Mucosa of gallbladder (tissue), 1 donor: ENCODE results near the gene KCNK18. TPM values are rescaled to one million over a fixed set of nuclear protein-coding genes. Genes with fewer than 3 reads are reported as not detected.
A peak's percentile ranks its signal among the peaks of the same experiment; 100 is the strongest.
"Not testable (repeated sequence)": the region's sequence is repeated elsewhere in the genome, so short reads cannot be mapped to it uniquely, and the experiment has no call there.

Experiments
- DNase-seq: peaks from one replicate; pipeline ENCODE4 v3.0.0-alpha.2; 2020; ENCODE audit warnings: low spot score
- total RNA-seq: library from RNA; stranded (reverse); gene quantifications from one replicate; pipeline ENCODE4 v1.2.1, GENCODE V29; 2021
- donor health status: DM: no; HTN: no; CAD: no.

Gene KCNK18
- total RNA-seq, 1 donor from 2014 or later = not detected

DNA sequence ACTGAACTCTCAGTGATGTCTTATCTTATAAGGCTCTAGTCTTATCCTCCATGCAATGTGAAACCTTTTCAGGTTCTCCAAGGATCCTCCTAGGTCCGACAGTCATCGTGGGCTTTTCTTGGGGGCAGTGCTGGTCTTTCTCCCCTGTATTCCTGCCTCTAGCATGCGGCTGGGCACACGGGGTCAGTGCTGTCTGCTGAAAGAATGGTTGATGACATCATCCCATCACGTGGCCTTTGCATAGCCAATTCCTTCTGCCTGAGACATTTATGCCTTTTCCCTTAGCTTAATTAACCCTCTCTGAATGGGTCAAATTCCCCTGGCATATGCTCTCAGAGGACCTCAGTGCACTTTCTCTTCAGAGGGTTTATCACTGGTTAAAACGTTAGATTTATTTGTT, 27.0 kb upstream of the KCNK18 start:
- no peak for DNase-seq

DNA sequence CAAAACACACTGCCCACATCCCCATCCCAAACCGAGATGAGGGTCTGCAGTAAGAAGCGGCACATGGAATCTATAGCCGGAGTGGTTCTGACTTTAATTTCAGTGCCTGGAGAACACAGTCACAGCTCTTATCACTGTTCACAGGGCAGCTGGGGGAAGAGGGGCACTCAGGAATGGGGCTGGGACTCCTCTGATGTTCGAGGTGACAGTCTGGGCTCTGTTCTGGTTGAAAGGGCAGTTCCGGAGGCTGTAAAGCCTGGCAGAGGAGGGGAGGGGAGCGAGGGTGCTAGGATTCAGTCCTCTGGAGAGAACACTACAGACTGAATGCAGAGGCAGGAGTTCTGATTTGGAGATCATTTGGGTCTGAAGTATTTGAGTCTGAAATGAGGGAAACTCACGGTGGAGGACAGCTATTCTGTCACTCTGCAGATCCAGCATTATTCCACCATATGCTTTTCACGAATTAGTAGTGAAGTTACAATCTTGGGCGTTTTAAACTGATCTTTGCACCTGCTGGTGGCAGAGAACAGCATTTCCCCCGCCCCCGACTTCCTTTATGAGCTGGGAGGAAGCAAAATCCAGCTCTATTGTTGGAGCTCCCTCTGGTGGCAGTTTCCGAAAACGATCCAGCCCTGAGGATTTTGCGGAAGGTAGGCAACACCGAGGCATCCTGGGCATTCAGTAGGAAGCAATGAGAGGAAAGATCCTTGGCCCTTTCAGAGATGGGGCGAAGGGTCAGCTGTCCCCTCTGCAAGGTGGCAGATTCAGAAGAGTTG, 22.7 kb upstream of the KCNK18 start:
- peak; percentile 88 for DNase-seq

DNA sequence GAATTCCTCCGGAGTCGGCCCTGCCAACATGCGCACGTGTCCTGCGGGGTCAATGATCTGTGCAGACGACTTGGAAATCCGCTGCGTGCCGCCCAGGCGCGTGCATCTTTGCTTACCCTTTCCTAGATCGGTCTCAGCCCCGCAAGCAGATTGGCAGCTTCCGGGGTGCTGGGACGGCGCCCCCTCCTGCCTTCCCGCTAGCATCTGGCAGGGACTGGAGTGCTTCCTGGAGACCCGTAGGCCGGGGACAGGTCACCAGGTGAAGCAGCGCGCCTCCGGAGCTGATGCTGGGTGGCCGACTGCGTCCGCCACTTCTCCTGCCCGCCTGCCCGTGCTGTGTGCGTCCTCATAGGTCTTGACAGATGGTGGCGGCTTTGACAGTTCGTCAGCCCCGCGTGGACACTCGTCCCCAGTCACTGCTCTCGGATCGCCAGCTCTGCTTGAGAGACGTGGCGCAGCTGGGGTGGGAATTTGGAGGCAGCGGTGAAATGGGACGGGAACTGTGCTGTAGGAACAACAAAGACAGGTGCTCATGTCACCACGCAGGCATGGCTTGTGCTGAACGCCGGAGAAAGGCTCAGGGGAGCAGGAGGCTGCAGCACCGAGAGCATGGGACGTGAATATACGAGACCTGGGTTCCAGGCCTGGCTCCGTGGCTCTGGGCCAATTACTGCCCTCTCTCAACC, 21.9 kb upstream of the KCNK18 start:
- DNase-seq = no peak

DNA sequence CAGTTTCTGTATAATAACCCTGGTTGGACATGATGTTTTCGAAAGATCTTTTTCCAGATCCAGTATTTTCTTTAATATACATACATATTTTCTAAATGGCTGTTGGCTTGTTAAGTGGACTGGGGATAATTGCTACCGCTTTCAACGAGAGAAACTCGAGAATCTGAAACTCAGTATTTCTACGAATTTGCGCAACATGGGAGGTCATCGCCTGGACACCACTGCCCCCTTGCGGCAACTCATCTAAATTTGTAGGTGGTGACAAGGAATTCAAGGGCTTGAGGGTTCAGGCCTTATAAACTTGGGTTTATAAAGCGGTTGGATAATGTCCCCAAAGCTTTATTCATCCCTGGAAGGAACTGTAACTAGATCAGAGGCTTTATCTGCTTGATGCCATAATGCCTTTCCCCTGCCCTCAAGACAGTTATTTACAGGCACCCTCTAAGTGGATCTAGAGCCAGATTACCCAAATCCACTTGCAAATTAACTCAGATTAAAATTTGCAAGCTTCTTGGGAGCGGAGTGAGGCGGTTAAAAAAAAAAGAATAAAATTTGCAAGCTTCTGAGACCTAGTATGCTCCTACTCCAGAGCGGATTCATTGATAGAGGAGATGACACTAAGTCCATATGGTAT, 21.3 kb upstream of the KCNK18 start:
- peak; percentile 75 for DNase-seq

DNA sequence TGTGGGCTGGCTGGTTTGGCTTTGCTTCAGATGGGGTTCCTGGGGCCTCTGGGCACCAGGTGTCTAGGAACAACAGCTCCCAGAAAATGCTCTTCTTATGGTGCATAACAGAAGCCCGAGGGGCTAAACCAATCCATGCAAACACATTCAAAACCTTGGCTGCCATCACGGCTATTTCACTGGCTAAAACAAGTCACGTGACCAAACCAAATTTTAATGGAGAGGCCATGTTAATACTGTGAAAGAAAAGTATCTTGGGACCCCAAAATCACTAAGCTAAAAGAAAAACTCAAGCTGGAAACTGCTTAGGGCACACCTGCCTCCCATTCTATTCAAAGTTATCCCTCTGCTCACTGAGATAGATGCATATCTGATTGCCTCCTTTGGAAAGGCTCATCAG, 19.1 kb upstream of the KCNK18 start:
- no peak for DNase-seq

DNA sequence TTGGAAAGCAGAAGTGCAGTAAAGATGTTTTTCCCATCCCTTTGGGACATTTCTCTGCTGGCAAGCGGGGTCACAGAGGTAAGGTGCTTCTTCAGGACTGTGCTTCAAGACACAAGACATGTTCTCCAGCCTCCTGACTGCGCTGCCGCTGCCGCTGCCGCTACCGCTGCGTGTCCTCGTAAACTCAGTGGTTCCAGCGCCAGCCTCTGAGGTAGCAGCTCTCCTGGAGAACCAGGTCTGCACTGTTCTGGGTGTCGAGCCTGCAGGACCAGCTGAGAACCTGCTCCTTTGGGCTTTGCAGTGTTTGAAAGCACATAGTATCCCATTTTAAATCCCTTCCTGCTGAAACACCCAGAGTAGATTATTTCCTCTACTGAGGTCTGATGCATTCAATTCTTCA, 13.0 kb upstream of the KCNK18 start:
- DNase-seq = no peak

DNA sequence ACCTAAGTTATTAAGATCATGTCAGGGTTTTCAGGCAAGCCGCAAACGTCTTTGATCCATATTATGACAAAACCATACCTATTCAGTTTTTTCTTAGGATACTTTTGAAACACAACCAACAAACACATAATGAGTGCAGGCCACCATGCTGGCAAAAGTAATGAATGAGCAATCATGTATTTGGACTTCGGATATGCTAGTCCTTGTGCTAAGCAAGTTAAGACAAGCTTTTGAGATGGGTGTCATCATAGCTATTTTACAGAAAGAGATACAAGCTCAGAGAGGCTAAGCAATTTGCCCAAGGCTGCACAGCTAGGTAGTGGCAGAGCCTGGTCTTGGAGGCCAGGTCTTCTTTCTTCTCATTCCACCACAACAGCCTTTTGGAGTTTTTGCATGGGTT, 12.5 kb upstream of the KCNK18 start:
- no peak for DNase-seq

DNA sequence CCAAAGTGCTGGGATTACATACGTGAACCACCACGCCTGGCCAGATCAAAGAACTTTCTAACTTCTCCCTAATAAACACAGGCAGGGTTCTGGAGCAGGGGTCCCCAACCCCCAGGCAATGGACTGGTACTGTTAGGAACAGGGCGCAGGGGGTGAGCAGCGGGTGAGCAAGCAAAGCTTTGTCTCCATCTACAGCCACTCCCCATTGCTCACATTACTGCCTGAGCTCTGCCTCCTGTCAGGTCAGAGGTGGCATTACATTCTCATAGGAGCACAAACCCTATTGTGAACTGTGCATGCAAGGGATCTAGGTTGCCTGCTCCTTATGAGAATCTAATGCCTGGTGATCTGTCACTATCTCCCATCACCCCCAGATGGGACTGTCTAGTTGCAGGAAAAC, 11.5 kb upstream of the KCNK18 start:
- DNase-seq = not testable (repeated sequence)

DNA sequence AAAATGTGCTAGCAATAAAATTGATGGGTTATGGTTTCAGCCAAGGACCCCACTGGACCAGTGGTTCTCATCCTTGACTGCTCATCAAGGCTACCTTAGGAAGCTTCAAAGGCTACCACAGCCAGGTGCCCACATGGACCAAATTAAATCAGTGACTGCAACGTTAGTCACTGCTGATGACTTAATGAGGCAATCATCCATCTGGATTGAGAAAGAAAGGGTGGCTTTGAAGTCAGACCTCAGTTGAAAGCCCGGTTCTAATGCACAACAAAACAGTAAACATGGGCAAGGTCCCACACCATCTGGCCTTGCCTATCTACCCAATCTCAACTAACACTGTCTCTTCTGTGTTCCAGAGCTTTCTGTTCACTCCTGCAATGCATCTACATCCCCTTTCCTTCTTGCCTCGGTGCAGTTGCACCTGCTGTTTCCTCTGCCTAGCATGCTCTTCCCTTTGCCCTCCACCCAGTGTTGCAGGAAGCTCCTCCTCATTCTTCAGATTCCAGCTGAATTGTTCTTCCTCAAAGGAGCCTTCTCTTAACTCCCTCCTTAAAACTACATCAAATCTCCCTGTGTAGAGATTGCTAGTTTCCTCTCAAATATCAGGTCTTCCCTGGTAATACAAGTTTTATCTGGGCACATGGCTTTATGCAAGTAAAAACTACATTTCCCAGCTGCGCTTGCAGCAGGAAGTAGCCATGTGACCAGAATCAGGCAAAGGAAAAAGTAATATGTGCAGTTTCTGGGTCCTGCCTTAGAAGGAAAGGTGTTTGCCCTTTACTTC, 10.3 kb upstream of the KCNK18 start:
- no peak for DNase-seq

DNA sequence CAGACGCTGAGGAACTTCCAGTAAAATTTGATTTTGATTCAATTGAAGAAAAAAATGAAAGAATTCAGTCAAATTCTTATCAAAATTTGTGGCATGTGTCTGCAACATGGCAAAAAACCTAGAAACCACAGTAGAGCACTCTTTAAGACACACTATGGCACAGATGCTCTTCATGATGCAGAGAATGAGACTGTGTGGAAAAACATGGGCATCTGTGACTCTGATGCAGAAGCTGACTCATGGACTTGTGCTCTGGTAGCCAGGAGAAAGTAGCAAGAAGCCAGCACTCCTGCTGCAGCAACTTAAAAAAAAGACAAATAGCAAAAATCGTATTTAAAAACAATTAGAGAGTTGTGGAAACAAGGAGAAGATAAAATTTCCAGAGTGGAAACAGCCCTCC, 8.9 kb upstream of the KCNK18 start:
- no peak for DNase-seq

DNA sequence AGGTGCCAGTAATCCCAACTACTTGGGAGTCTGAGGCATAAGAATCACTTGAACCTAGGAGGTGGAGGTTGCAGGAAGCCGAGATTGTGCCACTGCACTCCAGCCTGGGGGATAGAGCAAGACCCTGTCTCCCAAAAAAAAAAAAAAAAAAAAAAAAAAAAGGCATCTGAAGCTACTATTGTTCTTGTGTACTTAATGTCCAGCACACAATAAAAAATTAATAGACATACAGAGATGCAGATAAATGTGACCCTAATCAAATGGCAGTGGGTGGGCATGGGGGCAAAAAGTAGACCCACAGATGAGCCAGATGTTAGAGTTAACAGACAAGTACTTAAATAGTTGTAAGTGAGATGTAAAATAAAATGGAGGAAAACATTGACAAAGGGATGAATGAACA, 7.7 kb upstream of the KCNK18 start:
- no peak for DNase-seq

DNA sequence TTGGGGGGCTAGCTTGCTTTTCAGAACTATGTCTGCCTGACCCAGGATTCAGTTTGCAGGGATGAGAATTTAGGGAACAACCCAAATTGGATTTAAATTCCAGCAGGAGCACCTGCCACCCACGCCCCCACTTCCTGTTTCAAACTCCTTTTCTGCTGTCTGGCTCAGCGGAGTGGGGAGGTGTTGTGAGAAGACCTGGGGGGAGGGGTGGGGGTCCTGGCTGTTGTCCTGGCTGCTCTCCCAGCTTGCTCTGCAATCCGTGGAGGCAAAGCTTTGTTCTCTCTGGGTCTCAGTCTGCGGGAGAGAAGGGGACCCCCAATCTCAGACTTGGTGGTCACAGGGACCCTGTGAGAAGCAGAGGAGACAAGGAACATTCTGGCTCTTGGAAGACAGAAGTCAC, 799 bp downstream of the KCNK18 start:
- no peak for DNase-seq

DNA sequence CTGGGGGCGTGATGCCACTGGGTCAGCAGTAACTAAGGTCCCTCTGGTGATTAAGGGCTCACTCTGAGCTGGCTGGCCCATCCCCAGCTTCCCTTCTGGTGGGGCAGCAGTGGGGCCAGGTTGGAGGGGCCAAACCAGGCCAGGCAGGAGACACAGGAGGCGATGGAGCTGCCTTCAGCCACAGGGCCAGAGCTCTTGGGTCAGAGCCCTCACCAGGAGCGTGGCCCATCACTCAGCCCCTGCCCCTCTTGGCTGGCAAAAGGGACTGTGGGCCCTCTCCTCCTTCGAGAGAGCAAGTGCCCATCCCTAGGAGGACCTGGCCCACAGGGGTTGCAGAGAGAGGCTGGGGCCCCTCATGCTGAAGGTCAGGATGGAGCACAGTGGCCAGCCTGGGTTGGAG, 4.5 kb downstream of the KCNK18 start:
- no peak for DNase-seq

DNA sequence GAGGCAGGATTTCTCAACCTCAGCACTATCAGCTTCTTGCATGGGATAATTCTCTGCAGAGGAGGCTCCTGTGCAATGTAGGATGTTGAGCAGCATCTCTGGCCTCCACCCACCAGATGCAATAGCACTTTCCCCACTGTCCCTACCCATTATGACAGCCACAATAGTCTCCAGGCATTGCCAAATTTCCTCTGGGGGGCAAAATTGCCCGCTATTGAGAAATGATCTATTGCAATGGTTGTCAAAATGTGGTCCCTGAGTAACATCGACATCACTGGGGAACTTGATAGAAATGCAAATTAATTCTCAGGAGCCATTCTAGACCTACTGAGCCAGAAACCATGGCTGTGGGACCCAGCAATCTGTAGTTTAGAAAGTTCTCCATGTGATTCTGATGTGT, 7.0 kb downstream of the KCNK18 start:
- no peak for DNase-seq

DNA sequence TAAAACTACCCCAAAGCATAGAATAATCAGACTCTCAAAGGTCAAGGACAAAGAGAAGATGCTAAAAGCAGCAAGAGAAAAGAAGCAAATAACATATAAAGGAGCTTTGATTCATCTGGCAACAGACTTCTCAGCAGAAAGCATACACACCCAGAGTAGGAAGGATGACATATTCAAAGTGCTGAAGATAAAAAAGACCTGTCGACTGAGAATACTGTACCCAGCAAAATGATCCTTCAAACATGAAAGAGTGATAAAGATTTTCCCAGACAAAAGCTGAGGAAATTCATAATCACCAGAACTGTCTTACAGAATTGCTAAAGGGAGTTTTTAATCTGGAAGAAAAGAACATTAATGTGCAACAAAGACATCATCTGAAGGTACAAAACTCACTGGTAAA, 14.9 kb downstream of the KCNK18 start:
- no peak for DNase-seq

DNA sequence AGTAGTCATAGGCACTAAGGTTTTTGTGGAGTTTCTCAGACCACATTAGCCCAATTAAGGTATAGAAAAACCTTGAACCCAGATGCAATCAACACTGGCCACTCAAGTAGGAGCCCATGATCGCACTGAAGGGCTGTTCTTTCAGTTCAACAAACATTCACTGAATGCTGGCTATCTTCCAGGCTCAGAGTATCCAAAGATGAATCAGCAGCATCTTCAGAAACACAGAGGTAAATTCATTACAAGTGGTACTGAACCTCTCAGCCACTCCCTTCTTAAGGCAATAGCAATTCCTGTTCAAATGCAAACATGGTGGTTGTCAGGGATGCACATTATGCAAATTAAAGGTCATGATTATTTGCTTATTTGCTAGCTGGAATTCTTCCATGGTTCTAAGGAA, 17.1 kb downstream of the KCNK18 start:
- DNase-seq = no peak

DNA sequence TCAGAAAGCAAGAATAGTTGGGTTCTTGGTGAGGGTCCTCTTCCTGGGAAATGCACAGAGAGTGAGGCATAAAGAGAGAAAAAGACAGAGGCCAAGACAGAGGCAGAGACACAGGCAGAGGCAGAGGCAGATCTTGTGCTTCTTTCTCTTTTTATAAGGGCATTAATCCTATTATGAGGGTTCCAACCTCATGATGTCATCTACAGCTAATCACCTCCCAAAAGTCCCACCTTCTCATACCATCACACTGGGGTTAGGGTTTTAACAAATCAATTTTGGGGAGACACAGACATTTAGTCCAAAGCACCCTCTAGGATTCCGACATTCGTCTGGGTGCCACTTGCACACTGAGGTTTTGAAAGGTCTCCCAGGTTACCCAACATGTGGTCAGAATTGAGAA, 17.8 kb downstream of the KCNK18 start:
- DNase-seq = no peak

DNA sequence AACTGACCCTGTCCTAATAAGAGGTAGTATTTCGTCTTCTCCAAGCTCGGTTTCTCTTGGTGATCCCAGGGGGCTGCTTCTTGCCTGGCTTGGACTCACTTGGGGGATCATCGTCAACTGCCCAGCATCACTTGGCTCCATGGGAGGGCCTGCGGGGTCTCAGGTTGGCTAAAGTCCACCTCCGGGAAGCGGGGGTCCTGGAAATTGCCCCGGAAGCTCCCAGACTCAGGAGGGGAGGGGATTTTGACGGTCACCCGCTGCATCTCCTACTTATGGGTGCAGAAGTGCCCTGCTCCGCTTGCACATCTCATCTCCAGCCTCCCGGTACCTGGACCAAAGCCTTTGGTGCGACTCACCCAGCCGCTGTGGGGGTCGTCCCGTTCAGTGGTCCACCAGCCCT, 18.7 kb downstream of the KCNK18 start:
- no peak for DNase-seq

DNA sequence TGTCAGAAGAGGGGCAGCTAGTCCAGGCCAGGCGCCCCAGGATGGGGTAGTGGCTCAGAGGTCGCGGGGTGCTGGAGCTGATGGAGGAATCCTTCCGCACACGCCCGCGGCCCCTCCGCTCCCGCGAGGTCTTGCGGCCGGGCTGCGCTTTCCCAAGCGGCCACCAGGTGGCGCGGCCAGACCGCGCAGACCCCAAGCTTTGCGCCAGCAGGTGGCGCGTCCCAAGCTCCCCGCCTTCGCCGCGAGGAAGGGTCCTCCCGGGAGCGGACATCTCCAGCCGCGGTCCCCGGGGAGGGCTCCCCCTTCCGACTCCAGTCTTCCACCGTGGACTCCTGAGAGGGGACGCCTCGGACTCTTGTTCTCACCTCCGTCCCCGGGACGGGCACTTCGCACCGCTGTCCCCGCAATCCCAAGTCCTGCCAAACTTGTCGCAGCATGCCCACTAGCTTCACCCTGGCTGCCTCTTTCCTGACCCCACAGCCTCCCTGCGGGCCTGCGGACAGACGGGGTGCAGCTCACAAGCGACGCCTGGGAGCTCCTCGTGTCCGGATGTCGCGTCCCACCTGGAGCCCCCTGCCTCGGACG, 19.4 kb downstream of the KCNK18 start:
- DNase-seq = peak; percentile 58

DNA sequence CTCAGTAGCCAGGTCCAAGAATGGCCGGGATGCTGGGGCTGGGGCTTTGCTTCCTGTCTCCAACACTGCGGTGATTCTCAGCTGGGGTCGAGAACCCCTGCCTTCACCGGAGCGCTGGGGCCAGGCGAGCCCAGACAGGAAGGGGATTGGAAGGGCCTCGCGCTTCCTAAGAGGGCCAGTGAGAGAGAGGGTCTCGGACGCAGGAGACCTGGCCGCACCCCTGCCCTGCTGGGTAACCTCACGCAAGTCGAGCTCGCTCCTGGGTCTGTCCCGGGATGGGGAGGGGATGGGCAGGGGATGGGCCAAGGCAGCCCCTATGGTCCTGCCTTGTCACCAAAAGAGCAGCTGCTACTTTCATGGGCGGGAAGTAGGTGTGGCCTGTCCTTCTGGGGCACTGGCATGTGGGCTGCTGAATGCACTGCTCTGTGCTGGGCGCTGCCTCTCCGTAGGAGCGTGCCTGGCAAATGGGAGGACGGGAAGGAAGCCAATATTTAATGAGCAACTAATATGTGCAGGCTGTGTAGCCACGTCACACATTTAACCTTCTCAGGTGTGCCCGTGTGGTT, 20.0 kb downstream of the KCNK18 start:
- DNase-seq = no peak

DNA sequence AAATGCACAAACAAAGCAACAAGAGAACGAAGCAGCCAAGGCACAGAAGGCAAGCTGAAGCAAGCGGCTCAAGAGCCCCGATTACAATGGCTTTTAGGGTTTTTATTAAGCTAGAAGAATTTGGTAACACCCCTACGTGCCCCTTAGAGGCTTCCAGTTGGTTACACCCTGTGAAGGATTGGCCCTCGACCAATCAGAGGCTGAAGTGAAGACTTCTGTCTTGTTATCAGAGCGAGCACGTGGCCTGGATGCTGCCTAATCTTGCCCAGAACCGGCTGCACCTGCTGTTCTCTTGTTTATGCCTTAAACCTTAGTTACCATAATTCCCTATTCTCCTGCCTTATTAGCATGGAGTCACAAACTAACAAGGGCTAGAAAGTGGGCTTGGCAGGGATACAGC, 21.4 kb downstream of the KCNK18 start:
- no peak for DNase-seq
